NT2/D1 (cell line): Measurements from ENCODE around the gene DTD2.

Source experiments
- DNase-seq: peaks from one replicate; pipeline ENCODE4 v3.0.0-alpha.2; 2011; ENCODE audit warnings: low read depth, low spot score
- H3K27me3 ChIP-seq: 2 replicates; pipeline ENCODE4 v1.6.0; 2011; ENCODE audit warnings: mild to moderate bottlenecking; ENCODE audit not compliant: insufficient read length, insufficient read depth
- H3K36me3 ChIP-seq: 2 replicates; pipeline ENCODE4 v1.6.1; 2011; ENCODE audit warnings: mild to moderate bottlenecking, low read length, mixed read lengths; ENCODE audit not compliant: insufficient read depth, insufficient read length
- H3K4me1 ChIP-seq: 2 replicates; pipeline ENCODE4 v1.5.1; 2011; ENCODE audit not compliant: insufficient read depth, insufficient read length
- H3K4me3 ChIP-seq: 2 replicates; pipeline ENCODE4 v1.5.1; 2011; ENCODE audit warnings: low read depth; ENCODE audit not compliant: insufficient read length
- H3K9ac ChIP-seq: 2 replicates; pipeline ENCODE4 v1.6.0; 2011; ENCODE audit warnings: low read depth; ENCODE audit not compliant: insufficient read length
- H3K9me3 ChIP-seq: 2 replicates; pipeline ENCODE4 v1.5.1; 2011; ENCODE audit warnings: mild to moderate bottlenecking, low read length; ENCODE audit not compliant: insufficient read depth
- SUZ12 ChIP-seq: IDR thresholded peaks from 2 replicates; pipeline ENCODE4 v1.6.1; 2011; ENCODE audit not compliant: insufficient read length, insufficient read depth; ENCODE audit errors: extremely low read depth
- YY1 ChIP-seq: IDR thresholded peaks from 2 replicates; pipeline ENCODE4 v1.6.1; 2011; ENCODE audit not compliant: insufficient read length, insufficient read depth
- ZNF274 ChIP-seq: IDR thresholded peaks from 2 replicates; pipeline ENCODE4 v1.6.1; 2011; ENCODE audit warnings: mild to moderate bottlenecking, low read depth, low read length

DTD2 gene

GRCh38 chr14:31403707-31404106, 53.6 kb downstream of the DTD2 start:
- Histone ChIP-seq H3K9ac (no peak overlapping the region), H3K9me3 (no peaks in the 10 kb centered on the region), H3K36me3 (peaks cover 8% of the 10 kb centered on the region), H3K4me3 (no peak overlapping the region), H3K27me3 (no peaks in the 10 kb centered on the region), H3K4me1 (no peaks in the 10 kb centered on the region)
- no peak for TF ChIP-seq ZNF274
- no peak for TF ChIP-seq SUZ12
- TF ChIP-seq YY1 = no peak
- no peak for DNase-seq

DNA sequence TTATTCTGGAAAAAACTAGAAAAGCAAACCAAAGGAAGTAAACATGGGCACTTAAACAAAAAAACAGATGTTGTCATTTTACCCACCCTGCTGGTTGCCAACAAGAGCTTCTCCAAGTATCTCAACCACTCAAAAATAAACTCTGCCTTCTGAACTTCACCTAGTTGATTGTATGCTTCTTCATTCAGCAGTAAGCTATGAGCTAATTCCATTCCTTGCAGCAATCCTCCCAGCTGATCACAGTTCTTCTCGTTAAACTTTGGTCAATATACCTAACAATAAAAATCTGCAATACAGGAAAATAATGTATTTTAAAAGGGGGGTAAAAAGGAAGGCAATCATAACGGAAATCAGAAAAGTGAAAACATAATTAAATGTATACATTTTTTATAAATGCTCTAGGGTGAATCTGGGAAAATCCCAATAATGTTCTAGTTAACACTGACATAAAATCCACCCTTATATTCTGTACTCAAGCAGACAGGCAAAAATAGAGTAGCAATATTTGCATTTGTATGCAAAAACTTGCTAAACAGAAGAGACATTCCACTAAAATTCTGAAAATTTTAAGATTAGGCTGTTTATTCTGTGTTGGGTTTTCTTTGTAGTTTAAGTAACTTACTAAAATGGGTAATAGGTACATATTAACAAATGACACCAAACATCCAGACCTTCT, 54.4 kb downstream of the DTD2 start:
- Histone ChIP-seq H3K9me3 (no peaks in the 10 kb centered on the region), H3K36me3 (peaks cover 14% of the 10 kb centered on the region), H3K27me3 (no peaks in the 10 kb centered on the region), H3K4me1 (no peaks in the 10 kb centered on the region), H3K4me3 (no peak overlapping the region), H3K9ac (no peak overlapping the region)
- no peak for DNase-seq
- TF ChIP-seq ZNF274 (no peak), SUZ12 (no peak), YY1 (no peak)

DNA sequence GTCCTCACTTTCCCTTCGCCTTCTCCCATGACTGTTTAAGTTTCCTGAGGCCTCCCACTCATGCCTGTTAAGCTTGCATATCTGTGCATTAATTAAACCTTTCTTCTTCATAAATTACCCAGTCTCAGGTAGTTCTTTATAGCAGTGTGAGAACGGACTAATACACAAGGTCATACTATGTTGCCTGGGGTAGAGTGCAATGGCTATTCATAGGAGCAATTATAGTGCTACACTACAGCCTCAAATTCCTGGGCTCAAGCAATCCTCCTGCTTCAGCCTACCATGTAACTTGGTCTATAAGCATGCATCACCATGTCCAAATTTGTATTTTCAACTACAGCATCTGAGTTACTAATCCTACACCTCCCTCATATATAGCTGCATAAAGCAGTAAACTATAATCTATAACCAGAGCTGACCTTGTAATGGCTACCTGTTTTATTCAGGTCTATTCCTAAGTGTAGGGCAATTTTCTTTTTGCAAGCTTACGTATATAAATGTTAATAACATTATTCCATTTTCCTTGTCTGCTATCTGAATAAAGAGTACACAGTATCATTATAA, 55.9 kb downstream of the DTD2 start:
- Histone ChIP-seq H3K9me3 (no peaks in the 10 kb centered on the region), H3K4me1 (no peaks in the 10 kb centered on the region), H3K27me3 (no peaks in the 10 kb centered on the region), H3K9ac (no peak overlapping the region), H3K36me3 (peaks cover 17% of the 10 kb centered on the region), H3K4me3 (no peak overlapping the region)
- TF ChIP-seq ZNF274 (no peak), YY1 (no peak), SUZ12 (no peak)
- no peak for DNase-seq

GRCh38 chr14:31400031-31400638, 57.2 kb downstream of the DTD2 start:
- no peaks in the 10 kb centered on the region for H3K4me1 ChIP-seq
- no peak overlapping the region for H3K4me3 ChIP-seq
- H3K9ac ChIP-seq = no peak overlapping the region
- H3K36me3 ChIP-seq = peaks cover 21% of the 10 kb centered on the region
- H3K9me3 ChIP-seq = no peaks in the 10 kb centered on the region
- DNase-seq = no peak
- TF ChIP-seq YY1 = no peak
- no peak for TF ChIP-seq SUZ12
- no peak for TF ChIP-seq ZNF274
- no peaks in the 10 kb centered on the region for H3K27me3 ChIP-seq
